Effector memory CD4-positive, alpha-beta T cell (primary cell): ENCODE data around the gene MRPL30.
"Not testable (repeated sequence)": the region's sequence is repeated elsewhere in the genome, so short reads cannot be mapped to it uniquely, and the experiment has no call there.

Experiments
- DNase-seq, 3 donors: peaks; one replicate each; pipeline ENCODE4 v3.0.0-alpha.2; 2020
- H3K27ac ChIP-seq: 2 replicates; pipeline ENCODE4 v1.7.0; 2013; ENCODE audit warnings: mild to moderate bottlenecking, low read length, moderate library complexity; ENCODE audit not compliant: insufficient read depth, poor library complexity, severe bottlenecking
- H3K27me3 ChIP-seq: replicated peaks from 2 replicates; pipeline ENCODE4 v1.7.0; 2013; ENCODE audit warnings: mild to moderate bottlenecking, low read length; ENCODE audit not compliant: insufficient read depth, control insufficient read depth, poor library complexity, severe bottlenecking
- H3K36me3 ChIP-seq: 2 replicates; pipeline ENCODE4 v1.7.0; 2013; ENCODE audit warnings: mild to moderate bottlenecking, low read length, moderate library complexity; ENCODE audit not compliant: control insufficient read depth, insufficient read depth
- H3K4me1 ChIP-seq: 2 replicates; pipeline ENCODE4 v1.7.0; 2013; ENCODE audit warnings: low read length, mild to moderate bottlenecking; ENCODE audit not compliant: control insufficient read depth, insufficient read depth, poor library complexity, severe bottlenecking
- H3K4me3 ChIP-seq: 2 replicates; pipeline ENCODE4 v1.7.0; 2013; ENCODE audit warnings: low read length, low read depth, mild to moderate bottlenecking; ENCODE audit not compliant: insufficient read depth, poor library complexity, severe bottlenecking
- H3K9me3 ChIP-seq: 2 replicates; pipeline ENCODE4 v1.7.0; 2013; ENCODE audit warnings: mild to moderate bottlenecking, low read length, moderate library complexity; ENCODE audit not compliant: control insufficient read depth

The MRPL30 gene

DNA sequence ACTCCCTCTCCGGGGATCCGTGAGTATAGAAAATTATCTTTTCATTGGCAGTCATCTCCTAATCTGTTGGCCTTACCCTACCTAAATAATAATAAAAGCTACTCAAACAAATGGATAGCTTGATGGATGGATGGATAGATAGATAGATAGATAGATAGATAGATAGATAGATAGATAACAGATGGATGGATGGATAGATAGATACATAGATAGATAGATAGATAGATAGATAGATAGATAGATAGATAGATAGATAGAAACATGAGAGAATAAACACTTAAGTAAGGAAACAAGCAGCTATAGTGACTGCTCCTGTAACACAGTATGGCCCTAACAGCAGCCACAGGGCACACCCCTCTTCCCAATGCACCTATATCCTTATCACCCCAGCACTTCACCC, 35.1 kb downstream of the MRPL30 start:
- no peaks in the 10 kb centered on the region for H3K27me3 ChIP-seq
- no peaks in the 10 kb centered on the region for H3K36me3 ChIP-seq
- no peak overlapping the region for H3K4me3 ChIP-seq
- H3K27ac ChIP-seq: no peak overlapping the region
- H3K9me3 ChIP-seq: no peaks in the 10 kb centered on the region
- H3K4me1 ChIP-seq: no peaks in the 10 kb centered on the region
- DNase-seq: no peak

DNA sequence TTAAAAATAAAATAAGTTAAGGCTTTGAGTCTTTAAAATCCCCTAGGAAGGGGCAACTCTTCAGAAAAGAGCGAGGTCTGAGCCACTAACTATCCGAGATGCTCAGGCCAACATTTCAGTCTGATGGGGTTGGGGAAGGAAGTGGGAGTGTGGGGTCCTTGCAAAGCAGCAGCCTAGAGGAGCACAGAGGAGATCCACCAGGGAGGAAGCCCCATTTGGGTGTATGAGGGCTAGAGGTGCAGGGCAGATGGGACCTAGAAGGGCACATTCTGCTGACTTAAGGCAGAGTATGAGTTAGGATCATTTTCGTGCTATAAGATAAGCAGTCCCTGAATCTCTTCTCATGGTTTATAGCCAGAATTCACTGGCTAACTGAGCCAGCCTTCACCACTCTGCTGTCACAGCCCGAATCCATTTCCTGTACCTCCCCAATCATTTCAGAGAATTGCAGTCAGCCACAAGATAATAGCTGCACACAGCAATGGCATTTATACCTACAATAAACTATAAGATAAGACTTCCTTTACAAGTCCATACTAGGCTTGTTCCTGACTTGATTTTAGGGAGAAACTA, 37.0 kb downstream of the MRPL30 start:
- no peak for DNase-seq
- H3K27ac ChIP-seq: no peak overlapping the region
- H3K4me3 ChIP-seq: no peak overlapping the region
- no peaks in the 10 kb centered on the region for H3K9me3 ChIP-seq
- H3K27me3 ChIP-seq: no peaks in the 10 kb centered on the region
- no peaks in the 10 kb centered on the region for H3K36me3 ChIP-seq
- no peaks in the 10 kb centered on the region for H3K4me1 ChIP-seq

DNA sequence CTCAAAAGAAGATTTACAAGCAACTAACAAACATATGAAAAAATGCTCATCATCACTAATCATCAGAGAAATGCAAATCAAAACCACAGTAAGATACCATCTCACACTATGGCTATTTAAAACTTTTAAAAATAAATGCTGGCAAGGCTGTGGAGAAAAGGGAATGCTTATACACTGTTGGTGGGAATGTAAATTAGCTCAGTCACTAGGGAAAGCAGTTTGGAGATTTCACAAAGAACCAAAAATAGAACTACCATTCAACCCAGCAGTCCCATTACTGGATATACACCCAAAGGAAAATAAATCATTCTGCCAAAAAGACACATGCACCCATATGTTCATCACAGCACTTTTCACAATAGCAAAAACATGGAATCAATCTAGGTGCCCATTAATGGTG, 52.2 kb downstream of the MRPL30 start:
- not testable (repeated sequence) for H3K4me3 ChIP-seq, H3K27me3 ChIP-seq, H3K4me1 ChIP-seq, DNase-seq, H3K27ac ChIP-seq, H3K36me3 ChIP-seq, H3K9me3 ChIP-seq

DNA sequence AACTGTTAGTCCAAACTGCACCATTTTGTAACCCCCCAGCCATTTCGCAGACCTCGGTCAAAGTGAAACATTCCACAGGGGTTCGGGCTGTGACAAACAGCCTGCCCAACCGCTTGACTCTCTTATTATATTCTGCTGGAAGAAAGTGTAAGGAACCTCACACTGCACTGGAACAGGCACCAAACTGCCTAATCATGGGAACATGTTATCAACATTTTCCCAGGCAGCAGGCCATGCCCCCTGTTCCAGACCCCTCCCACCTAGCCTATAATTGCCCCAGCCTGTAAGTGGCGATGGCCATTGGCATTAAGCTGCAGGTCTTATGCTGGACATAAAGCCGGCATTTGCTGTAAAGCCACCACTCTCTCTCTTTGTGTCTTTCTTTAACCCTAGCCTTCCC, 57.6 kb downstream of the MRPL30 start:
- no peak overlapping the region for H3K27ac ChIP-seq
- no peaks in the 10 kb centered on the region for H3K9me3 ChIP-seq
- no peaks in the 10 kb centered on the region for H3K36me3 ChIP-seq
- H3K27me3 ChIP-seq: no peaks in the 10 kb centered on the region
- no peak for DNase-seq
- no peaks in the 10 kb centered on the region for H3K4me1 ChIP-seq
- H3K4me3 ChIP-seq: no peak overlapping the region

DNA sequence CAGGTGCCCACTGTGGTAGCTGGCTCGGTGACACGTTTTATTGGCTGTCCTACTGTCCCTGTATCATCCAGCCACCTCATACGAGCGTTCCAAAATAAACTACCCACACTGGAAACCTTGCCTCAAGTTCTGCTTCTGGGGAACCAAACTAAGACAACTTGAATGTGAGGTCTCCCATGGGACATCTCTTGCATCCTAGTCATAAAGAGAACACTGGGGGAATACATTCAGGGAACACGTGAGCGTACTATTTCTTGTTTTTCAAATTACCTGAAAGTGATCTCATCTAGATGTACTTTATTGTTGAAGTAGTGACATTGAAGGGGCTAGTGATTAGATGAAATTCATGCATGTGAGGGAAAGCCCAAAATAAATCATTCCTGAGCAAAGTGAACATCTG, 59.4 kb downstream of the MRPL30 start:
- no peaks in the 10 kb centered on the region for H3K9me3 ChIP-seq
- no peak overlapping the region for H3K27ac ChIP-seq
- H3K4me3 ChIP-seq: no peak overlapping the region
- no peak for DNase-seq
- H3K4me1 ChIP-seq: no peaks in the 10 kb centered on the region
- H3K27me3 ChIP-seq: no peaks in the 10 kb centered on the region
- H3K36me3 ChIP-seq: no peaks in the 10 kb centered on the region

DNA sequence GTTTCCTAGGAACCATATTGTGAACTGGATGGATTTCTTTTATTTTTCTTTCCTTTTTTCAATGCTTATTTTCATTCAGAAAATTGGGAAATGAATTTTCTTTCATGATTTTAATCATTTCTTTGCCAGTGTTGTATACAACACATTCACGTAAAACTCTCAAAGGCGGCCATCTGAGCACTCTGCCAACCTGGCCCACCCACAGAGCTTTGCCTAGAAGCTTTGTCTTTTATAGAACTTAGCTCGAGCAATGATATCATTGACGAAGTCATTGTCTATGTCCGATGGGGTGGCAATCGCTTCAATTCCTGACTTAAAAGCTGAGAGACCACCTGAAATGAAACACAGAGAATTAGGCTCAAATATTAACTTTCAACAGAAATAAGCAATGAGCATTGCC, 61.2 kb downstream of the MRPL30 start:
- no peak for DNase-seq
- Histone ChIP-seq H3K9me3 (no peaks in the 10 kb centered on the region), H3K27me3 (no peaks in the 10 kb centered on the region), H3K27ac (no peak overlapping the region), H3K36me3 (no peaks in the 10 kb centered on the region), H3K4me3 (no peak overlapping the region), H3K4me1 (no peaks in the 10 kb centered on the region)
